22Rv1 (cell line): ENCODE measurements around the gene SASH1.

Source experiments
- H3K27ac ChIP-seq: fragments of 450-650 bp; 2 replicates; pipeline ENCODE4 v1.5.1; 2017
- CTCF ChIP-seq: fragments of 450-650 bp; IDR thresholded peaks from 2 replicates; pipeline ENCODE4 v1.5.1; 2017; ENCODE audit warnings: mild to moderate bottlenecking
- ZFX ChIP-seq: fragments of 450-650 bp; IDR thresholded peaks from 2 replicates; pipeline ENCODE4 v1.6.1; 2017; ENCODE audit warnings: antibody characterized with exemption, borderline replicate concordance

SASH1 gene

GRCh38 chr6:148590883-148591282 is 248.2 kb downstream of the SASH1 start:
- no peak overlapping the region for H3K27ac ChIP-seq
- TF ChIP-seq CTCF (no peak), ZFX (no peak)

- TF ChIP-seq CTCF (no peak), ZFX (no peak)
- H3K27ac ChIP-seq, result no peak overlapping the region
These were observed 249.0 kb downstream of the SASH1 start for GRCh38 chr6:148591656-148592055.

- TF ChIP-seq ZFX, result no peak
- no peak for TF ChIP-seq CTCF
- H3K27ac ChIP-seq, result no peak overlapping the region
These were observed 250.6 kb downstream of the SASH1 start for GRCh38 chr6:148593130-148593812.

- no peak overlapping the region for H3K27ac ChIP-seq
- no peak for TF ChIP-seq CTCF
- no peak for TF ChIP-seq ZFX
These were observed 251.2 kb downstream of the SASH1 start for GRCh38 chr6:148593813-148594170.

- TF ChIP-seq ZFX (no peak), CTCF (no peak)
These were observed 252.9 kb downstream of the SASH1 start for GRCh38 chr6:148595550-148595949.

GRCh38 chr6:148596891-148597455 is 254.3 kb downstream of the SASH1 start:
- TF ChIP-seq CTCF, result no peak
- no peak for TF ChIP-seq ZFX
- H3K27ac ChIP-seq, result no peak overlapping the region

More at GRCh38 chr6:148595550-148595949, 252.9 kb downstream of the SASH1 start:
- H3K27ac ChIP-seq, result no peak overlapping the region

GRCh38 chr6:148598724-148599123 is 256.1 kb downstream of the SASH1 start:
- TF ChIP-seq CTCF (no peak), ZFX (no peak)
- no peak overlapping the region for H3K27ac ChIP-seq
